A549 (cell line): ENCODE results near the gene CDK17.

Experiments used
- CBX2 ChIP-seq: fragments of 200-600 bp; sonication (generic); IDR thresholded peaks from 2 replicates; pipeline ENCODE4 v1.6.1; 2016; ENCODE audit warnings: low read depth, mild to moderate bottlenecking, borderline replicate concordance
- CTCF ChIP-seq: fragments of >200 bp; sonication (Bioruptor Twin); formaldehyde crosslinking; IDR thresholded peaks from 3 replicates; pipeline ENCODE4 v1.5.1; 2016
- ELK1 ChIP-seq: fragments of 150-350 bp; IDR thresholded peaks from 2 replicates; pipeline ENCODE4 v1.6.1; 2014; ENCODE audit warnings: low read depth, mild to moderate bottlenecking, low read length
- EP300 ChIP-seq, 2 experiments: fragments of >200 bp; sonication (Bioruptor Twin); formaldehyde crosslinking; IDR thresholded peaks; 2 replicates in 1 of 2; 3 replicates in 1 of 2; pipeline ENCODE4 v1.6.1; 2016 to 2017
- HOXB5 ChIP-seq: fragments of 250-450 bp; sonication (Bioruptor Pico); IDR thresholded peaks from 2 replicates; pipeline ENCODE4 v1.5.0; 2020; ENCODE audit warnings: mild to moderate bottlenecking, moderate library complexity
- PHF8 ChIP-seq: fragments of 200-600 bp; sonication (generic); IDR thresholded peaks from 2 replicates; pipeline ENCODE4 v1.6.1; 2016; ENCODE audit warnings: low read depth, mild to moderate bottlenecking, antibody characterized with exemption, moderate library complexity, borderline replicate concordance
- POLR2A ChIP-seq: IDR thresholded peaks from 2 replicates; pipeline ENCODE4 v1.6.1; 2012; ENCODE audit warnings: mild to moderate bottlenecking, low read length
- RAD21 ChIP-seq, 2 experiments: fragments of >200 bp in 1 of 2; sonication (Bioruptor Twin) in 1 of 2; formaldehyde crosslinking in 1 of 2; IDR thresholded peaks in 1 of 2; conservative IDR thresholded peaks in 1 of 2; 2 replicates in 1 of 2; 3 replicates in 1 of 2; pipeline ENCODE4 v1.6.1; 2012 to 2018; ENCODE audit warnings: inconsistent platforms in 1 of 2
- RCOR1 ChIP-seq: fragments of 150-350 bp; IDR thresholded peaks from 2 replicates; pipeline ENCODE4 v1.6.1; 2014; ENCODE audit warnings: antibody characterized with exemption, low read length, low read depth
- REST ChIP-seq: fragments of 200-600 bp; sonication (generic); IDR thresholded peaks from 2 replicates; pipeline ENCODE4 v1.6.1; 2016; ENCODE audit warnings: antibody characterized with exemption, mild to moderate bottlenecking, moderate library complexity
- RNF2 ChIP-seq: fragments of 200-600 bp; sonication (generic); IDR thresholded peaks from 2 replicates; pipeline ENCODE4 v1.6.1; 2016; ENCODE audit warnings: low read depth, mild to moderate bottlenecking, antibody characterized with exemption, moderate library complexity, borderline replicate concordance
- ZC3H11A ChIP-seq: fragments of 450-650 bp; IDR thresholded peaks from 2 replicates; pipeline ENCODE4 v1.6.1; 2014; ENCODE audit warnings: antibody characterized with exemption, mild to moderate bottlenecking

GRCh38 chr12:96246926-96247505, 153.2 kb downstream of the CDK17 start:
- no peak for TF ChIP-seq EP300 (IDR thresholded peaks at IDR 0.05)
- TF ChIP-seq CTCF: no peak
- TF ChIP-seq POLR2A: no peak
- no peak for TF ChIP-seq RAD21 (conservative IDR thresholded peaks at IDR 0.05 in 1 of 2, IDR thresholded peaks at IDR 0.05 in 1 of 2)
- TF ChIP-seq HOXB5: no peak
- no peak for TF ChIP-seq RCOR1
- no peak for TF ChIP-seq REST
- no peak for TF ChIP-seq RNF2
- no peak for TF ChIP-seq PHF8
- no peak for TF ChIP-seq ELK1
- TF ChIP-seq ZC3H11A: no peak
- no peak for TF ChIP-seq CBX2
